8988T (cell line): ENCODE results near the gene PDZD7.
A peak's percentile ranks its signal among the peaks of the same experiment; 100 is the strongest.
"Not testable (repeated sequence)": the region's sequence is repeated elsewhere in the genome, so short reads cannot be mapped to it uniquely, and the experiment has no call there.

Source experiments
- DNase-seq: peaks from one replicate; pipeline ENCODE4 v3.0.0; 2011

The PDZD7 gene

GRCh38 chr10:100980711-100981110, 50.2 kb downstream of the PDZD7 start:
- DNase-seq, result no peak

GRCh38 chr10:100980311-100980710, 50.6 kb downstream of the PDZD7 start:
- no peak for DNase-seq

- no peak for DNase-seq
Observed at GRCh38 chr10:100979791-100980272, 51.1 kb downstream of the PDZD7 start.

DNA sequence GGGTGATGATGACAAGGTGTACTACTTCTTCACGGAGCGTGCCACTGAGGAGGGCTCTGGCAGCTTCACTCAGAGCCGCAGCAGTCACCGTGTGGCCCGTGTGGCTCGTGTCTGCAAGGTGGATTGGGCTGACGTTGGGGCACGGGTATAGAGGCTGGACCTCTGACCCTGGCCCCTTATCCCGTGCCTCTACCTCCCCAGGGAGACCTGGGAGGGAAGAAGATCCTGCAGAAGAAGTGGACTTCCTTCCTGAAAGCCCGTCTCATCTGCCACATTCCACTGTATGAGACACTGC, 52.1 kb downstream of the PDZD7 start:
- no peak for DNase-seq

DNA sequence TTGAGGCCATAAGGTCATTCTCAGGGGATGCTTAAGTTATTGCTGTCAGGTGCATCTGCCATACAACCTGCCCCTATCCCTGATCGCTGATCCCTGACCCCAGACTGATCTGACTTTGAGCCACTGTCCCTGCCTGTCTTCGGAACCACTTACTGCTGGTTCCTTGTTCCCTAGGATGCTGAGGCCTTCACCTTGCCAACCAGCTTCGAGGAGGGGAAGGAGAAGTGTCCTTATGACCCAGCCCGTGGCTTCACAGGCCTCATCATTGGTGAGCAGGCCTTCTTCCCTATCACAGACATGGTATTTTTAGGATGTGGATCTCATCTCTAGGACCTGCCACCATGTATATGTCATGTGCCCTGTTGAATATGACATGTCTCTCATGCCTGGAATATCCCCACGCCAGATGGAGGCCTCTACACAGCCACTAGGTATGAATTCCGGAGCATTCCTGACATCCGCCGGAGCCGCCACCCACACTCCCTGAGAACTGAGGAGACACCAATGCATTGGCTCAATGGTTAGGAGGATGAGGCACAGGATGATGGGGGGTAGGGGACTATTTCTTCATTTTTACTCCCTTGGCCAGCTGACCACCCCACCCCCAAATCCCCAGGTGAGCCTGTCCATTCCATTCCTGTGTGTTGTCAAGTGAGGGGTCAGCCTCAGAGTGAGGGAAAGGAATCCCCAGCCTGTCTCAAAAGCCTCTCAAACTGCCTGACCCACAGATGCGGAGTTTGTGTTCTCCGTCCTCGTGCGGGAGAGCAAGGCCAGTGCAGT, 52.6 kb downstream of the PDZD7 start:
- DNase-seq, result no peak

GRCh38 chr10:100977436-100977835, 53.5 kb downstream of the PDZD7 start:
- no peak for DNase-seq

GRCh38 chr10:100976906-100977305, 54.0 kb downstream of the PDZD7 start:
- DNase-seq, result no peak

- DNase-seq, result not testable (repeated sequence)
Observed at GRCh38 chr10:100975397-100975796, 55.5 kb downstream of the PDZD7 start.

DNA sequence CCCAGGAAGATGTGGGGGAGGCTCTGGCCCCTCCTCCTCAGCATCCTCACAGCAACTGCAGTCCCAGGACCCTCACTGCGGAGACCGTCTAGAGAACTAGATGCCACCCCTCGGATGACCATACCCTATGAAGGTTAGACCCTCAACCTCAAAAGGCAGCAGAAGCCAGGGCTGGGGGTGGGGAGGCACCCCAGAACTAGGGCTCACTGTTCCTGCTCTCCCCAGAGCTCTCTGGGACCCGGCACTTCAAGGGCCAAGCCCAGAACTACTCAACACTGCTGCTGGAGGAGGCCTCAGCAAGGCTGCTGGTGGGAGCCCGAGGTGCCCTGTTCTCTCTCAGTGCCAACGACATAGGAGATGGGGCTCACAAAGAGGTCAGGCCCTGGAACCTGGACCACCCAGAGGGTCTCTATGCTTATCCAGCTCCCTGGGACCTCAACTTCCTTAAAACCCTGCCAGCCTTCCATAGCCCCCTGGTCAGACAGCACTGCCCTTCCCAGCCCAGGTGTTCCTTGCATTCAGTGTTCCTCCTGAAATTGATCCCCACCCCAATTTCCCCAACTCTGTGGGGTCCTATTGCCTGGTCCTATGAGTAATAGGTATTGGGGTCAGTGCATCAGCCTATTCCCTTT, 57.9 kb downstream of the PDZD7 start:
- DNase-seq, result no peak

- DNase-seq, result no peak
Observed at GRCh38 chr10:100972115-100972903, 58.6 kb downstream of the PDZD7 start.

- no peak for DNase-seq
Observed at GRCh38 chr10:100970914-100971811, 59.8 kb downstream of the PDZD7 start.

- DNase-seq, result no peak
Observed at GRCh38 chr10:100970076-100970913, 60.6 kb downstream of the PDZD7 start.

DNA sequence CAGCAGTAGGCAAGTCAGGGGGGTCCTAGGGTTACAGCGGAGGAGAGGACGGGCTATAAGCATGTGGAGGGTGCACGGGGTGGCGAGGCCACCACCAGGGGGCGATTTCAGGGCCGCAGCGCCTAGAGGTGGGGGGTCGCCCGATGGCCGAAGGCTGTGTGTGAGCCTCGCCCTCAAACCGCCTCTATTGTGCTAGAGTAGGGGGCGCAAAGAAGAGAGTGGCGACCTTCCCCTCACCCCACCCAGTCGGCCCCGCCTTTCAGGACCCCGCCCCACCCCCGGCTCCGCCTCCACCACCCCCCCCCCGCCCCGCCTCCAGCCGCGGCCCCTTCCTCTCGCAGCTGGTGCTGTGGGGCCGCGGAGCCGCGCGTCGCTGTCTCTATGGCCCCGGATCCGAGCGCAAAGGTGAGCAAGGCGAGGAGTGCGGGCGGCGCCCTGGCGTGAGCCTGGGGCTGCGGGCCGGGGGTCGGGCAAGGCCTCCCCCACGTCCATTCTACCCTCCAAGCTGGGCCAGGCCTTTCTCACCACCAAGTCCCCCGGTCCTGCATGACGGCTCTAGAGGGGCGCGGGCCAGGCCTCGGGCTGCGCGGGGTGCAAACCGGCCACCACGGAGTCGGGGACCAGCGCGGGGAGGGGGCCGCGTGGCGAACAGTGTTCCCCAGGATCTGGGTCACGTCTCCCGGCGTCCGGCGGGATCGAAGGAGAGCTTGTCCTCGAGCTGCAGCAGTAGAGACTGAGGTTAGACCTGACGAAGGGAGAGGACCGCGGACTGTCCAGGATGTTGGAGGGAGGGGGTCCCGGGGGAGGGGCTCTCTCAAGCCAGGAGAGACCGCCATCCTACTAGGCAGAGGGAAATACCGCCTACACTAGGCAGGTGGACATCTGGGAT, 61.5 kb downstream of the PDZD7 start, which contains the start of gene SEMA4G:
Gene SEMA4G, plus strand, starts transcription at position 318 of the 889 bp plus-strand sequence. CDS start 3,409 bp downstream, outside the sequence.
- DNase-seq, result peak; percentile 68

- no peak for DNase-seq
Observed at GRCh38 chr10:100968863-100969186, 62.1 kb downstream of the PDZD7 start.

DNA sequence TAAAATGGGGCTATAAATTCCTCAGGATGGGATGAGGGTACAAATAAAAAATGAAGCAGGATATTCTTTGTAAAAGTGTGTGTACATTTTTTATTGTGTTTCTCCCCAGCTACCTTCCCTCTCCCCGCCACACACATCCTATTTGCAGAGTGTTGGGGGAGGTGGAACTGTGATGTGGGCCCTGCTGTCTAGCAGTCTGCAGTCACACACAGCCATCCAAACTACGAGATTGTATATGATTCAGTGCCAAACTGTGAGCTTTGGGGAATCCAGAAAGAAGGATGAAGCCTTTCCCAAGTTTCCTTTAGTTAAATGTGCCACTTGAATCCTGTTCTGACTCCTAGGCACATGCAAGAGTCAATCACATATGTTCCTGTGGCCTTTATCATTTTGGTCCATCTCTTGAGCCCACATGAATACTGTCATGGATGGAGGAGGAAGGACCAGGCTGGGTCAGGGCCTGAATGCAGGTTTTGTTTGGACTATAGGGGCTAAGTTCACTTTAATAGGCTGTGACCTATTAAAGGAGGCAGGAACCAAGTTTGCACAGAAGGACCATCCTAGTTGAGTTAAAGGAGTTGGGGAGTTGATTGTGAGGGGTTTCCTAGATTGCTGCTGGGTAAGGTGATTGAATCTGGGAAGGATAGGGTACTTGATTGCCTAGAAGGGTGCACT, 62.7 kb downstream of the PDZD7 start:
- DNase-seq, result no peak

DNA sequence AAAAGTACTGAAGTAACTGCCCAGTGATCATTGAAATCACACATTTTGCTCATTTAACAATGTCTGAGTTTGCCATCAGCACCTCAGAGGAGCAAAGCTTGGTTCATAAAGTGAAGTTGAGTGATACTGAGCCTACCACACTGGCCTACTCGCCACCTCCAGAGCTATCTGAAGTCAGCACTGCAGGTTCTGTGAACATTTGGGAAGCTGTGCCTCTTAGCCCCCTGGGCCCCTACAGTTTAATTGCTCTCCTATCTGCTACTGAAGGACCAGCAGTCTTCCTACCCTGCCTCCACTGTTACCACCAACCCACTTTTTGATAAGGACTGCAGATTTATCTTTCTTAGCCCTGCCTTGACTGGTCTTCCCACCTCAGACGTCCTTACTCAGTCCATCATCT, 63.6 kb downstream of the PDZD7 start:
- DNase-seq, result no peak

DNA sequence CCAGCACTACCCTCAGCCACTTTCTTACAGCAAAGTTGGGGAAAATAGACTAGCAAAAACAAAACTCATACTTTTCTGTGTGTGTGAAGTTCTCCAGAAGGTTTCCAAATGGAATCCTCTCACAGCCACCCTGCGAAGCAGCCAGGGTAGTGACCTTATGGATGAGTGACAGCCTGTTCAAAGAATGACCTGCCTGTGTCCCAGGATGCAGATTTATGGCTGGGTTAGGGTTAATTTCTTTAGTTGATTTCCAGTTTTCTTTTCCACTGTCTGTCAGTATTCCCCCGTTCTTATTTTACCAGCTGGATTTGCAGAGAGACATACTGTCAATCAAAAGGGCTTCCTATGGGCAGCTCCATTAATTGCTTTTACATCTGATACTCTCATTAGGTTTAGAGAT, 64.0 kb downstream of the PDZD7 start:
- no peak for DNase-seq

GRCh38 chr10:100965820-100966219, 65.1 kb downstream of the PDZD7 start:
- DNase-seq, result no peak

DNA sequence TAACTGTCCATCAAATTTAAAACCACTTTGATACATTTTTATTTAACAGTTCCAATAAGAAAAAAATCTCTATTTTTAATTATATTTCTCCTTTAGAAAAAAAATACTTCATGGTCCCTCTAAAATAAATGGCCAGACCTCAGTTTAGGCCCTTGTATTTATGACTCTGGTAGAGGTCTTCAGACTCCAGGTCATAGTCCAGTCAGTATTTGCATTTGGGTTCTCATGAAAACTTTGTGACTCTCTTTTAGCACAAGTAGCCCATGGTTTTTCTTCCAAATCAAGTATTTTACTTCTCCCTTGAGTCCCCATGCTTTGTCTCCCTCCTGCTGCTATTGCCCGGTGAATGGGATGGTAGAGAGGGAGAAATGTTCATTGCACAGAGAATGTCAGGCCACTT, 67.1 kb downstream of the PDZD7 start:
- no peak for DNase-seq
